ENCODE measurements around the gene SUZ12.
"Not testable (repeated sequence)": the region's sequence is repeated elsewhere in the genome, so short reads cannot be mapped to it uniquely, and the experiment has no call there.

Gene SUZ12

GRCh38 chr17:31935512-31935911 lies 1.3 kb upstream of the SUZ12 start:
- no peak overlapping the region for H4K8ac ChIP-seq (ENCODE audit: low read length)
- H3K36me3 ChIP-seq (ENCODE audit: control insufficient read depth in 1 of 2, insufficient read depth in 2 of 2, low read depth in 1 of 2, low read length in 2 of 2), result no peaks in the 10 kb centered on the region
- H2BK120ac ChIP-seq (ENCODE audit: low read depth, low read length), result no peak overlapping the region
- H3K4me1 ChIP-seq (ENCODE audit: control insufficient read depth, insufficient read depth, low read depth, low read length), result no peaks in the 10 kb centered on the region
- H3K18ac ChIP-seq (ENCODE audit: low read depth in 1 of 2, low read length in 2 of 2), result no peak overlapping the region
- no peak overlapping the region for H3K4ac ChIP-seq (ENCODE audit: low read depth in 1 of 2, low read length in 2 of 2)
- WGBS, result 88% methylated on average over 3 of the region's 5 CpGs
- H2BK12ac ChIP-seq (ENCODE audit: low read length in 2 of 2), result no peak overlapping the region
- no peak overlapping the region for H3K4me2 ChIP-seq (ENCODE audit: low read length, poor library complexity, severe bottlenecking)
- H3K9me3 ChIP-seq (ENCODE audit: control insufficient read depth, low read length), result no peaks in the 10 kb centered on the region
- H3K27me3 ChIP-seq (ENCODE audit: control insufficient read depth in 1 of 2, insufficient read depth in 1 of 2, low read length in 2 of 2), result no peaks in the 10 kb centered on the region
- no peak overlapping the region for H2BK5ac ChIP-seq (ENCODE audit: low read depth, low read length, poor library complexity, severe bottlenecking)
- no peak overlapping the region for H2BK15ac ChIP-seq (ENCODE audit: low read depth, poor library complexity, severe bottlenecking)
- no peak overlapping the region for H3K14ac ChIP-seq (ENCODE audit: low read length in 2 of 2)
- no peak overlapping the region for H3K4me3 ChIP-seq (ENCODE audit: insufficient read depth in 1 of 2, low read depth in 1 of 2, low read length in 2 of 2)
- no peak overlapping the region for H2AK5ac ChIP-seq (ENCODE audit: low read length, severe bottlenecking)
- H3K9ac ChIP-seq (ENCODE audit: low read length), result no peak overlapping the region
- no peak overlapping the region for H4K91ac ChIP-seq (ENCODE audit: low read length)
- H2AFZ ChIP-seq (ENCODE audit: low read depth, low read length), result no peak overlapping the region
- no peaks in the 10 kb centered on the region for H3K79me1 ChIP-seq (replicated peaks; ENCODE audit: low read length, poor library complexity, severe bottlenecking)
- no peak overlapping the region for H3K23ac ChIP-seq (ENCODE audit: low read length in 2 of 2)
- DNase-seq, result no peak
- no peak overlapping the region for H3K27ac ChIP-seq (ENCODE audit: low read length, poor library complexity, severe bottlenecking)

GRCh38 chr17:31937926-31938641 lies 1.3 kb downstream of the SUZ12 start:
- peak overlapping the region; percentile 82 for H3K9ac ChIP-seq (ENCODE audit: low read length)
- not testable (repeated sequence) for H3K27me3 ChIP-seq (ENCODE audit: control insufficient read depth in 1 of 2, insufficient read depth in 1 of 2, low read length in 2 of 2); H3K18ac ChIP-seq (ENCODE audit: low read depth in 1 of 2, low read length in 2 of 2); H2BK15ac ChIP-seq (ENCODE audit: low read depth, poor library complexity, severe bottlenecking); H3K14ac ChIP-seq (ENCODE audit: low read length in 2 of 2); H3K79me1 ChIP-seq (replicated peaks; ENCODE audit: low read length, poor library complexity, severe bottlenecking); H2AFZ ChIP-seq (ENCODE audit: low read depth, low read length); H2AK5ac ChIP-seq (ENCODE audit: low read length, severe bottlenecking); H3K9me3 ChIP-seq (ENCODE audit: control insufficient read depth, low read length); H2BK12ac ChIP-seq (ENCODE audit: low read length in 2 of 2); H3K4me1 ChIP-seq (ENCODE audit: control insufficient read depth, insufficient read depth, low read depth, low read length); H3K36me3 ChIP-seq (ENCODE audit: control insufficient read depth in 1 of 2, insufficient read depth in 2 of 2, low read depth in 1 of 2, low read length in 2 of 2); H4K8ac ChIP-seq (ENCODE audit: low read length); H4K91ac ChIP-seq (ENCODE audit: low read length); H2BK5ac ChIP-seq (ENCODE audit: low read depth, low read length, poor library complexity, severe bottlenecking); H3K27ac ChIP-seq (ENCODE audit: low read length, poor library complexity, severe bottlenecking); H3K4ac ChIP-seq (ENCODE audit: low read depth in 1 of 2, low read length in 2 of 2); H2BK120ac ChIP-seq (ENCODE audit: low read depth, low read length); H3K23ac ChIP-seq (ENCODE audit: low read length in 2 of 2)
- H3K4me2 ChIP-seq (ENCODE audit: low read length, poor library complexity, severe bottlenecking), result peak overlapping the region; percentile 63
- WGBS, result no CpG with 5 or more reads among the region's 12 CpGs
- DNase-seq, result peak; percentile 16
- H3K4me3 ChIP-seq (ENCODE audit: insufficient read depth in 1 of 2, low read depth in 1 of 2, low read length in 2 of 2), result peak overlapping the region in 1 of 2 experiments; percentile 78

GRCh38 chr17:31941916-31942315 lies 5.1 kb downstream of the SUZ12 start:
- H2BK12ac ChIP-seq (ENCODE audit: low read length in 2 of 2); H2BK5ac ChIP-seq (ENCODE audit: low read depth, low read length, poor library complexity, severe bottlenecking); H3K18ac ChIP-seq (ENCODE audit: low read depth in 1 of 2, low read length in 2 of 2); H2BK120ac ChIP-seq (ENCODE audit: low read depth, low read length); H3K4me1 ChIP-seq (ENCODE audit: control insufficient read depth, insufficient read depth, low read depth, low read length); H3K79me1 ChIP-seq (replicated peaks; ENCODE audit: low read length, poor library complexity, severe bottlenecking); H2AK5ac ChIP-seq (ENCODE audit: low read length, severe bottlenecking); H3K9ac ChIP-seq (ENCODE audit: low read length); H4K8ac ChIP-seq (ENCODE audit: low read length); H4K91ac ChIP-seq (ENCODE audit: low read length); H3K27ac ChIP-seq (ENCODE audit: low read length, poor library complexity, severe bottlenecking); H3K27me3 ChIP-seq (ENCODE audit: control insufficient read depth in 1 of 2, insufficient read depth in 1 of 2, low read length in 2 of 2); DNase-seq; H2BK15ac ChIP-seq (ENCODE audit: low read depth, poor library complexity, severe bottlenecking); H3K14ac ChIP-seq (ENCODE audit: low read length in 2 of 2); H3K4me3 ChIP-seq (ENCODE audit: insufficient read depth in 1 of 2, low read depth in 1 of 2, low read length in 2 of 2); H2AFZ ChIP-seq (ENCODE audit: low read depth, low read length); H3K4ac ChIP-seq (ENCODE audit: low read depth in 1 of 2, low read length in 2 of 2); H3K9me3 ChIP-seq (ENCODE audit: control insufficient read depth, low read length); H3K4me2 ChIP-seq (ENCODE audit: low read length, poor library complexity, severe bottlenecking); H3K23ac ChIP-seq (ENCODE audit: low read length in 2 of 2): not testable (repeated sequence)
- WGBS, result 98% methylated on average over 11 of the region's 11 CpGs
- peaks cover 6 to 19% of the 10 kb centered on the region in 2 experiments for H3K36me3 ChIP-seq (ENCODE audit: control insufficient read depth in 1 of 2, insufficient read depth in 2 of 2, low read depth in 1 of 2, low read length in 2 of 2)

GRCh38 chr17:31942396-31942795 lies 5.6 kb downstream of the SUZ12 start:
- H3K4me3 ChIP-seq (ENCODE audit: insufficient read depth in 1 of 2, low read depth in 1 of 2, low read length in 2 of 2); H3K14ac ChIP-seq (ENCODE audit: low read length in 2 of 2); H3K79me1 ChIP-seq (replicated peaks; ENCODE audit: low read length, poor library complexity, severe bottlenecking); H3K9me3 ChIP-seq (ENCODE audit: control insufficient read depth, low read length); H2BK15ac ChIP-seq (ENCODE audit: low read depth, poor library complexity, severe bottlenecking); H3K4ac ChIP-seq (ENCODE audit: low read depth in 1 of 2, low read length in 2 of 2); H3K9ac ChIP-seq (ENCODE audit: low read length); H3K23ac ChIP-seq (ENCODE audit: low read length in 2 of 2); H4K8ac ChIP-seq (ENCODE audit: low read length); H3K4me1 ChIP-seq (ENCODE audit: control insufficient read depth, insufficient read depth, low read depth, low read length); H2BK12ac ChIP-seq (ENCODE audit: low read length in 2 of 2); H3K27me3 ChIP-seq (ENCODE audit: control insufficient read depth in 1 of 2, insufficient read depth in 1 of 2, low read length in 2 of 2); H3K4me2 ChIP-seq (ENCODE audit: low read length, poor library complexity, severe bottlenecking); H2AK5ac ChIP-seq (ENCODE audit: low read length, severe bottlenecking); H2AFZ ChIP-seq (ENCODE audit: low read depth, low read length); H2BK5ac ChIP-seq (ENCODE audit: low read depth, low read length, poor library complexity, severe bottlenecking); H3K27ac ChIP-seq (ENCODE audit: low read length, poor library complexity, severe bottlenecking); H3K18ac ChIP-seq (ENCODE audit: low read depth in 1 of 2, low read length in 2 of 2); DNase-seq; H4K91ac ChIP-seq (ENCODE audit: low read length); H2BK120ac ChIP-seq (ENCODE audit: low read depth, low read length): not testable (repeated sequence)
- WGBS, result 96% methylated on average over 7 of the region's 7 CpGs
- peaks cover 6 to 24% of the 10 kb centered on the region in 2 experiments for H3K36me3 ChIP-seq (ENCODE audit: control insufficient read depth in 1 of 2, insufficient read depth in 2 of 2, low read depth in 1 of 2, low read length in 2 of 2)
